GM19452 (cell line): ENCODE measurements around the gene BRICD5.
A peak's percentile ranks its signal among the peaks of the same experiment; 100 is the strongest.
"Not testable (repeated sequence)": the region's sequence is repeated elsewhere in the genome, so short reads cannot be mapped to it uniquely, and the experiment has no call there.

Experiments
- ATAC-seq: cut with Tn5 transposase; IDR thresholded peaks from one replicate; pipeline ENCODE4 v1.9.1; 2021; ENCODE audit not compliant: unreplicated experiment

The BRICD5 gene

DNA sequence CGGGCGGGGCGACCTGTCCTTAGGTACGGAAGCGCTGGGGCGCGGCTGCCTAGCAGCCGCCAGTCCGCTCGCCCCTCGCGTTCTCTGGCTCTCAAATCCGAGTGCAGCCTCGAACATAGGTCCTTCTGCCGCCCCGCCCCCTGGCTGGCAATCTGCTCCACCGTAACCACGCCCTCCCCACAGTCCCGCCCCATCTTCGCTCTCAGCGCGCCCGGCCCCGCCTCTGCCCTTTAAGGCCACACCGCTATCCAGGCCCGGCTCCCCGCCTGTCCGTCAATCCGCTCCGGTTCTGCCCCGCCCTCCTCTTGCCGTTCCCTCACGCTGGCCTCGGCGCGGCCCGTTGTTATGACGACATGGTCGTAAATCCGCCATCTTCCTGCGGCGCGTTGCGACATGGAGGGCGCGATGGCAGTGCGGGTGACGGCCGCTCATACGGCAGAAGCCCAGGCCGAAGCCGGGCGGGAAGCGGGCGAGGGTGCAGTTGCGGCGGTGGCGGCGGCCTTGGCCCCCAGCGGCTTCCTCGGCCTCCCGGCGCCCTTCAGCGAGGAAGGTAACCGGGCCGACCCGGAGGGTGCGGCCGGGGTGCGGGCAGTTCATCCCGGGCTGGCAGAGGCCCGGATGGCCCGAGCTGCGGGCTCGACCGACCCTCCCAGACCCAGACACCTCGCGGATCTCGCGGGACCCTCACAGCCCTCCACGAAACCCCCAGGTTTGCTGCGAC, 12.7 kb upstream of the BRICD5 start, which contains the start of gene E4F1:
Gene E4F1 (plus strand): TSS at position 371 of the 721 bp plus-strand sequence. CDS start 23 bp downstream, at position 394.
- ATAC-seq = peak; percentile 92

DNA sequence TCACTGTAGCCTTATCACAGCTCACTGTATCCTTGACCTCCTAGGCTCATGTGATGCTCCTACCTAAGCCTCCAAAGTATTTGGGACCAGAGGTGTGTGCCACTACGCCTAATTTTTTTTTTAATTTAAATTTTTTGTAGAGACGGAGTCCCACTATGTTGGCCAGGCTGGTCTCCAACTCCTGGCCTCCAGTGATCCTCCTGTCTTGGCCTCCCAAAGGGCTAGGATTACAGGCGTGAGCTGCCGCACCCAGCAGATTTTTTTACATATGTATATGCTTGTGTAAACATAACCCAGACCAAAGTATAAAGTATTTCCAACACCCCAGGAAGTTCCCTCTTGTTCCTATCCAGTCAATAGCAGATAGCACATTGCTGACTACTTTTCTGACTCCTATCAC, 5.7 kb upstream of the BRICD5 start:
- ATAC-seq = no peak

DNA sequence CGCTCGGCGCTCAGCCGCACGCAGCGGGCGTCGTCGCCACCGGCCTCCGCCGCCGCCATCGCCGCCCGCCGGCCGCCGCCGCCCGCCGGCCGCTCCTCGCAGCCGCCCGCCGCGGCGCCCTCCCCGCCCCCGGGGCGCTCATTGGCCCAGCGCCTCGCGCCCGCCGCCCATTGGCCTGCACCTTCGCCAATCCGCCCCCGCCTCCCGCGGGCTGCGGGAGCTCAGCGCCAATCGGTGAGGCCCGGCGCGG, 4.0 kb upstream of the BRICD5 start, which contains the start of gene PGP:
Gene PGP (minus strand): TSS at position 122 of the 250 bp plus-strand sequence. CDS start 63 bp downstream, at position 59.
- peak; percentile 87 for ATAC-seq

DNA sequence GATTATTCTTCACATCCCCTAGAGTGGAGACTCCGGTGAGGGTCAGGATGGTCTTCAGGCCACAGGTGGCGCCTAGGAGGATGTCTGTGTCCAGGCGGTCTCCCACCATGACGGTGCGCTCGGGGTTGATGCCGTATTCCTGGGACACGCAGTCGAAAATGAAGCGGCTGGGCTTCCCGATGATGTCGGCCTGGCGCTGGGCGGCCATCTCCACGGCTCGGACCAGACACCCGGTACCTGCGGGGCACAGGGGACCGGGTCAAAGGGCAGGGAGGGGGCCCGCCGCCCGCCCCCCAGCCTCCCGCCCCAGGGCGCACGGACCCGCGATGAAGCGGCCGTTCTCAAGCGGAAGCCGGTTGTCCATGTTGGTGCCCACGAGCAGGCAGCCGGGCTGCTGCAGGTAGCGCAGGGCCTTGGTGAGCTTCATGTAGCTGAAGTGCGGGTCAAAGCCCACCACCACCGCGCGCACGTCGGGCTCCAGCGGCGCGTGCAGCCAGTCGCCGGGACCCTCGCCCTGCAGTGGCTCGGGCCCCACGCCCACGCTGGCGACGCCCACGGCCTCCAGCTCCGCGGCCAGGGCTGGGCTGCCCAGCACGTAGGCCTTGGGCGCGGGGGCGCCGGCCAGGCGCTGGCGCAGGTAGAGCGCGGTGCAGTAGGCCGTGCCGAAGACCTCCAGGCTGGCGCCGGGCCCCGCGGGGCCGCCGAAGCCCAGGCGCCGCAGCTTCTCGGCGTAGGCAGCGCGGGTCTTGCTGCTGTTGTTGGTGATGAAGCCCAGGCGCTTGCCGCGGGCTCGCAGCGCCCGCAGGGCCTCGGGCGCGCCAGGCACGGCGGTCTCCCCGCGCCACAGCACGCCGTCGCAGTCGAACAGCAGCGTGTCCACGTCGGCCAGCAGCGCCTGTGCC, 3.4 kb upstream of the BRICD5 start:
- ATAC-seq = no peak

DNA sequence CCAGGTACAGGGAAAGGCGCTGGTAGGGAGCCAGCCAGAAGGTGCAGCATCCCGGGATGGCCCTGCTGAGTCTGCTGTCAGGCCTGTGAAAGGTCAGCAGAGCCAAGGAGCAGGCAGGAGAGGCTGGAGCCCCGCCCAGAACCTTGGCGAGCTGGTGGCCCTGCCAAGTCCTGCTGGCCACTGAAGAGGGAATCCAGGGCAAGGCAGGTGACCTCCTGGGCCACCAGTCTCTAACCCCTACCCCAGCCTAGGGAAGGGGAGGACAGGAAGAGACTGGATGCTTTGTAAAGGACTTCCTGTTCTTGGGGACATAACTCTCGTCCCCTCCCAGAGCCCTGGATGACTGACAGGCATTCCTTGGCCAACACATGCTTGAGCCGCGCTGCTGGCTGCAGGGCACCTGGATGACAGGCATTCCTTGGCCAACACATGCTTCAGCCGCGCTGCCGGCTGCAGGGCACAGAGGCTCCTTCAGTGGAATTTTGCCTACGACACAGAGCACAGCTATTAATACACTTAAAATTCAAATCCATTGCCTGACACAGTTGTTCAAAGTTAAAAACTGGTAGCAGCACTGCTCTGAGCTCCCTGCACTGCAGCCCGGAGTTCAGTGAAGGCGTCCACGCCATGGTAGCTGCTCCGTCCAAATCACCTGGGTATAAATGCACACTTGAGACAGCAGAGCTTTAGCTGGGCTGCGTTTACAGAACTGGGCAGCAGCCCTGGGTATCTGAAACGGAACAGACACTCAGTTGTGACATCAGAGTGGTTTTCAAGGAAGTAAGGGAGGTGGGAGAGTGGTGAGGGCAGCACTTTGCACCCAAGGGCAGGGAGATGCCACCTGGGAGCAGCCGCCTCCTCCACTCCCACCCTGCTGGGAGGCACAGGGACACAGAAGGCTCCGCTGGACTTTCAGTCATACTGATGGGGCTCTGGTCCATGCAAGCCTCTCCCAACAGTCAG, 2.0 kb upstream of the BRICD5 start:
- ATAC-seq = no peak

DNA sequence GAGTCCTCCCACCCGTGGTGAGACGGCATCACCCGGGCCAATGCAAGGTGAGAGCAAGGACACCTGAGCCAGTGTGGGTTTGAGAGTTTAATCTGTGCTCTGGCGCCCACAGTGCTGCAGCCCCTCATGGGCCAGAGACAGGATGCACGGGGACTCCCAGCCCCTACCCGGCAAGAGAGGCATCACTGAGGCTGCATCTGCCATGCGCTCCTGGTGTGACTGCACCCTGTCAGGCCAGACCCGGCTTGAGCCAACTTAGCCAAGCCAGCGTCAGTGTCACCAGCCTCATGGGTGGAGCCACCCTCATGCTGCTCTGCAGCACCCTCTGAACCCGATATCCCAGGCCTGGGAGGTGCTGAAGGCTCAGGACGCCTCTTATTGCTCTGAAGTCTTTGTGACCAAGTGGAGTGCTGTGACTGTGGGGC, 1.3 kb upstream of the BRICD5 start:
- no peak for ATAC-seq

DNA sequence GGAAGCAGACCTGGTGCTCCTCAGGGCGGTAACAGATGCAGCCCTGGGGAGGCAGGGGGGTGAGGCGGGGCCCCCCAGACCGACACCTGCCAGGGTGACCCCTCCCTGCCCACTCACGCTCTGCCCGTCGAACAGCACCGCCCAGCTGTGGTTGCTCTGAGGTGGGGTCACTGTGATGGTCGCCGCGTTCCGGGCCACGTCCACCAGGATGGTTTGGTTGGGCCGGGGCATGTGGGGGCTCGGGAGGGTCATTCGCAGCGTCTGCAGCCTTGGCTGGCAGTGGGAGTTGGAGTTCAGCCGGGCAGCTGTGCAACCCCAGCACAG, 692 bp downstream of the BRICD5 start:
- no peak for ATAC-seq

DNA sequence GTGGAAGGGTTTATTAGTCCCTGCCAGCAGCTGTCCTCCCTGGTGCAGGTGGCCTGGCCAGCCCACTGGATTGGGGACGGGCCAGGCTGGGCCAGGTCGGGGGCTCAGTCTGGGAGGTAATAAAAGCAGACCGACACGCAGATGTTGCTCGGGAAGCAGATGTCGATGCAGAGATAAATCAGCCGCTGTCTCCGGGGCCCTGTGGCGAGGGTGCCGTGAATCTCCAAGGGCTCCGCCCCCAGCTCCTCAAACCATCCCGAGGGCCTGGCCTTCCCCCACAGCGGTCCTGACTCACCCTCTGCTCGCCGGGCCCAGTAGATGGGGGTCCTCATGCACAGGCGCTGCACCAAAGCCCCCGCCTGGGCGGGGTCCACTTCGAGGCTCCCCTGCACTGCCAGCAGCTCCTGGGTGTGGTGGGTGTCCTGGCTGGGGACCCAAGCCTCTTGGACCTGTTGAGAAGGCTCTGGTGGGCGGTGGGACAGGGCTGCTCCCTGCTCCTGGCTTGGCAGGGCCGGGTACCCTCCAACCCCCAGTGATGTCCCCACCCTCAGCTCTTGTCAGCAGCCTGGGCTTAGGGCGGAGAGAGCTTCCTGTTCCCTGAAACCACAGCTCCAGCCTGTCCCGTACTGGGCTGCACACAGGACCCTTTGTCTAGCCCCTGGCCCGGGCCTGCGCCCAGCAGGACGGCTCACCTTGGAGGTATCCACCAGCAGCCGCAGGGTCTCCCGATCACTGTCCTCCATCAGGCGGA, 1.2 kb downstream of the BRICD5 start:
- no peak for ATAC-seq

DNA sequence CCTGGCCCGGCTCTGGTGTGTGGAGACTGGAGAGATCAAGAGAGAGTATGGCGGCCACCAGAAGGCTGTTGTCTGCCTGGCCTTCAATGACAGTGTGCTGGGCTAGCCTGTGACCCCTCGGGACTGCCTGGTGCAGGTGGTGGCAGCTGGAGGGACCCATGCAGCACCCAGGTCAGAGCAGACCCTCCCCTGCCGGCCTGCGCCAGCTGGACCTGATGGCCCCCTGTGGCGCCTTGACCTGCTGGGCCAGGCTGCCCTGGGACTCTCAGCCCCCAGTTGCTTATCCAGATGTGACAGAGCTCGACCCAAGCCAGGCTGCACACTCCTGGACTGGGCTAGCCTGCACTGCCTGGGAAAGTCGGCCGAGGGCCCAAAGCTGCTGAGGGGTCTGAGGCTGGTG, 1.9 kb downstream of the BRICD5 start:
- no peak for ATAC-seq

DNA sequence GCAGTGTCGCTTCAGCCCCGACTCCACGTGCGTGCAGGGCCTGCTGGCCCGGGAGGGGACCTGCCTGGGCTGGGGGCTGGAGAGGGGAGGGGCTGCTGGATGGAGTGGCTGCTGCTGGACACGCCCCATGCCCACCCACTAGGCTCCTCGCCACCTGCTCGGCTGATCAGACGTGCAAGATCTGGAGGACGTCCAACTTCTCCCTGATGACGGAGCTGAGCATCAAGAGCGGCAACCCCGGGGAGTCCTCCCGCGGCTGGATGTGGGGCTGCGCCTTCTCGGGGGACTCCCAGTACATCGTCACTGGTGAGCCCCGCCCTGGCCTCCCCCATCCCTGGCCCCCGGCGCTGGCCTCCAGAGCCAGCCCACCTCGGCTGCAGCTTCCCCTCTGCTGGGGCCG, 2.4 kb downstream of the BRICD5 start:
- ATAC-seq = no peak

DNA sequence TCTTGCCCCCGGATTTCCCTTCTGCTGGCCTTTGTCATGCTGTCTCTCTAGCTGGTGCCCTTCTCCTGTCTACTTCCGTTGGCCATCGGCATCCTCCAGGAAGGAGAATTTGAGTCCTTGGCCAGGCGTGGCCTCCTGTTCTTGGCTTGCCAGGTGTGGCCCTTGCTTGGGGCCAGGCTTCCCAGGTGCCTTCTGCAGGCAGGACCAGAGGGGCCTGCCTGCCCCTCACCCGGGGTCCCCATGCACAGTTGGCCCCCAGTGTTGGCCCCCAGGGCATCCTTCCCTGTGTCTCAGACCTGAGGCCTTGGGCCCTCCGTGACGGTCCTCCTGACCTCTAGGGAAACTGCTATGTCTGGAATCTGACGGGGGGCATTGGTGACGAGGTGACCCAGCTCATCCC, 2.8 kb downstream of the BRICD5 start:
- no peak for ATAC-seq

DNA sequence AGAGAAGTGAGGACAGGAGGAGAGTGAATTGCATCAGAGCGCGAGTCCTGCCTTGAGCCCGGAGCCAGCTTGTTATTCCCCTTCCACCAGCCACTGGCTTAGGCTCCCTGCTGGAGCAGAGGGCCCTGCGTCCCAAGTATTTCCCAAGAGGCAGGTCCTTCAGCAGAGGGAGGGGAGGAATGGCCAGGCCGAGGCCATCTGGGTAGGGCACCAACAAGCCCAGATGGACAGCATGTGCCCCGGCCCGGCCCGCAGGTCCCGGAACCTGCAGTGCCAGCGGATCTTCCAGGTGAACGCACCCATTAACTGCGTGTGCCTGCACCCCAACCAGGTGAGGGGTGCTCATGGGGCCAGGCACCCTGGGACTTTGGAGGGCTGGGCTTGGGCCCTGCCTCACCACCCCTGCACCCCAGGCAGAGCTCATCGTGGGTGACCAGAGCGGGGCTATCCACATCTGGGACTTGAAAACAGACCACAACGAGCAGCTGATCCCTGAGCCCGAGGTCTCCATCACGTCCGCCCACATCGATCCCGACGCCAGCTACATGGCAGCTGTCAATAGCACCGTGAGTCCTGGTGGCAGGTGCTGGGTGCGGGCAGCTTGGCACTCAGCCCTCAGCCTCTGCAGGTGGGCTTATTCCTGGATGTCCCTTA, 3.8 kb downstream of the BRICD5 start:
- ATAC-seq = no peak

DNA sequence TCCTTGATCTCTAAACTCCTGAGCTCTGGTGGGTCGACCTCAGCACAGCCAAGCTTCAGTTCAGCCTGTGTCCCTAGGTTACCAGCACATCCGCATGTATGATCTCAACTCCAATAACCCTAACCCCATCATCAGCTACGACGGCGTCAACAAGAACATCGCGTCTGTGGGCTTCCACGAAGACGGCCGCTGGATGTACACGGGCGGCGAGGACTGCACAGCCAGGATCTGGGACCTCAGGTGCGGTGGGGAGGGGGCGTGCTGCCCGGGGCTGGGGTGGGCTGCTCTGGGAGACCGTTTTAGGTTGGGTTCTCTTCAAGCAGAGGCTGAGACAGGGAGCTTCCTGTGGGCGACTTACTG, 4.3 kb downstream of the BRICD5 start:
- no peak for ATAC-seq

DNA sequence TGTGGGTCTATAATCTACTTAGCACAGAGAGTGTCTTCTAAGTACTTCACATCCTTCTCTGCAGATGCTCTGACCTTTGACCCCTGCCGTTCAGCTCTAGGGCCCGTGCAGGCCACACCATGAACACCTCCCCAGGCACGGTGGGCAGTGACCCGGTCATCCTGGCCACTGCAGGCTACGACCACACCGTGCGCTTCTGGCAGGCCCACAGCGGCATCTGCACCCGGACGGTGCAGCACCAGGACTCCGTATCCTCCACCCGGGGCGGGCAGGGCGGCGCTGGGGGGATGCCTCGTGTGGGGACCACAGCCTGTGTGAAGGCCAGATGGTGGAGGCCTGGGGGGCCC, 4.7 kb downstream of the BRICD5 start:
- ATAC-seq = no peak

DNA sequence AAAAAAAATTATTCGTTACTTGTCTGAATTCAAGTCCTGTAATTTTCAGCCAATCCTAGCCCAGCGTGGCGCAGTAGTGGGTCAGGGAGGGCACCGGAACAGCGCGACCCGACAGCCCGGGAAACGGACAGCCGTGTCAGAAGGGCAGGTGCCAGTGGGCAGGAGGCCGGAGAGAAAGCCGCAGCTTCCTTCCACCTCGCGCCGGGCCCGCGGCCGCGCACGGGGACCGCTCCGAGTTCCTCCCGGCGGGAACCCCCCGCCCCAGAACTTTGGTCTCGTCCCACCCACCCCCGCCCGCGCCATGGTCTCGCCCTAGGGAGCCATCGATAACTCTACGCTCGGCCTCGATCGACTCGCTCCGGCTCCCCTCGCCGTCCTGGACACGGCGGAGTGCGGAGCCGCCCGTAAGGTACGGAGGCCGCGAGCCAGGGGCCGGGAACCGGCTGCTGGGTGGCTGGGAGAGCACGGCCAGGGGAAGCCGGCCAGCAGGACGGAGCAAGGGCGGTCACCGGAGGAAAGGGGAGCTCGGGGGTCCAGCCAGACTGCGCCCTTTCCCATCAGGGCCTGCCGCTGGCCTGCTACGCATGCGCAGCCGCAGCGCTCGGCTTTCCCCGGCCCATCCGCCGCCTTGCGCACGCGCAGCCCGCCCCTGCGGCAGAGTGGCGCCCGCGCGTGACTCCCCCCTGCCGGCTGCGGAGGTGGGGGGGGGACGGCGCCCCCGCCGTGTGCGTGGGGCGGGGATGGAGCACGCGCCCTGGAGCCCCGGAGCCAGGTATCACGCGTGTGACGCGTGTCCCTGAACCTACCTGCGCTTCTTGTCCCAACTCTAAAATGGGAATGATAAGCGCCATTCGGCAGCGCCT, 5.3 kb downstream of the BRICD5 start, which contains the start of gene MLST8:
Gene MLST8 (plus strand): TSS at position 351 of the 863 bp plus-strand sequence. CDS start 632 bp downstream, outside the sequence.
- ATAC-seq = peak; percentile 74

DNA sequence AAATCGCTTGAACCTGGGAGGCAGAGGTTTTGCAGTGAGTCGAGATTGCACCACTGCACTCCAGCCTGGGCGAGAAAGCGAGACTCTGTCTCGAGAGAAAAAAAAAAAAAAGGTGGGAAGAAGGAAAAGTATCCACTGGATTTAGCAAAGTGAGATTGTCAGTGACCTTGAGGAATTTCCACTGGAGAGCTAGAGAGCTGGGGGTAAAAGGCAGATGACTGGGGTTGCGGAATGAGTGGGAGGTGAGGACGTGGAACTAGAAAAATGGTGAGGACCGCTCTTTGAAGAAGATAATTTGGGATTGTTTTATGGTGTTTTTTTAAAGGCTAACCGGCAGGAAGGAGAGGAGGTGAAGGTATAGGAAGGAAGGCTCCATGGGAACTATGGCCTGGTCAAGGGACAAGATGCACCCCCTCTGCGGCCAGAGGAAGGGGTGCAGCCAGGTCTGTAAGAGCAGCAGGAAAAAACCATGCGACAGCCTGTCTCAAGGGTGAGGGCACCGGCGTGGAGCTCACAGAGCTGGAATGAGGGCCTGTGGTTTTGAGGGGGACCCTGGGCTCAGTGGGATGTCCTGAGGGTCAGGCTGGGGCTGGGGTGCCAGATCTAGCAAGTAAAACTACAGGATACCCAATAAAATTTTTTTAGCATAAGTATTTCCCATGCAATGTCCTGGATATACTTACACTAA, 6.1 kb downstream of the BRICD5 start:
- ATAC-seq = no peak

DNA sequence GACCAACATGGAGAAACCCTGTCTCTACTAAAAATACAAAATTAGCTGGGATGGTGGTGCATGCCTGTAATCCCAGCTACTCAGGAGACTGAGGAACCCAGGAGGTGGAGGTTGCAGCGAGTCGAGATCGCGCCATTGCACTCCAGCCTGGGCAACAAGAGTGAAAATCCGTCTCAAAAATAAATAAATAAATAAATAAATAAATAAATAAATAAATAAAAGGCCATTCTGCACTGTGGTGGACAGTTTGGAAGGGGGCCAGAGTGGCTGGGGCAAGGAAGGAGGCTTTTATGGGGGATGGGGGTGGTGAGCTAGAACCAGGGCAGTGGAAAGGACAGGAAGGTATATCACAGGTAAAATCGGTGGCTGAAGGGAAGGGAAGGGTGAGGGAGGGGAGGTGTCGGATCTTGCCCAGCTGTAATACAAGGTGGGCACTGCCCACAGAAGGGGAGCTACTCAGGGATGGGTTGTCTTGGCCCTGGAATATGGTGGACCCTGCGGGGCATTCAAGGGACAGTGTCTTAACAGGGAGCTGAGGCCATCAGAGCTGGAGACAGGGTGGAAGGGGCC, 7.5 kb downstream of the BRICD5 start:
- not testable (repeated sequence) for ATAC-seq

DNA sequence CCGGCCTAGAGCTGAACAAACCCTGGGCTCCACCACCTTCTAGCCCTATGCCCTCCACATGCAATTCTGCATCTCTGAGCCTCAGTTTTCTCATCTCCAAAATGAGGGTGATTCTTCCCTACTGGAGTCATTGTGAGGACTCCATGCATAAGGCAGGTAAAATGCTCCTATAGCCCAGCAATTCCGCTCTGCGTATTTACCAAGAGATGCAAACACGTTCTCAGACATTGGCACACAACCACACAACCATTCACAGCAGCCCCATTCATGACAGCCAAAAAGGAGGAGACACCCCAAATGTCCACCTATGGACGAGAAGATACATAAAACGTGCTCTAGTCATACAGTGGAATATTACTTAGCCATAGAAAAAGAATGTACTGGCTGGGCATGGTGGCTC, 10.3 kb downstream of the BRICD5 start:
- no peak for ATAC-seq
